H1 (cell line): ENCODE results near the gene TAF3. TPM values are rescaled to one million over a fixed set of nuclear protein-coding genes. Genes with fewer than 3 reads are reported as not detected.

ENCODE experiments used
- ASH2L ChIP-seq: fragments of 200-600, 300-600 bp; sonication (generic); IDR thresholded peaks from one replicate; pipeline ENCODE4 v1.7.1; 2017; ENCODE audit warnings: low read length
- BACH1 ChIP-seq: IDR thresholded peaks from 2 replicates; pipeline ENCODE4 v1.6.1; 2012; ENCODE audit warnings: low read length, improper control_type of control experiment
- BRCA1 ChIP-seq: IDR thresholded peaks from 2 replicates; pipeline ENCODE4 v1.6.1; 2012; ENCODE audit warnings: low read depth, low read length, improper control_type of control experiment
- CBX8 ChIP-seq: fragments of 300-800, 300-1000 bp; sonication (generic); IDR thresholded peaks from 2 replicates; pipeline ENCODE4 v1.7.1; 2016; ENCODE audit warnings: low read depth, low read length, borderline replicate concordance
- CHD2 ChIP-seq: IDR thresholded peaks from 2 replicates; pipeline ENCODE4 v1.6.1; 2012; ENCODE audit warnings: low read length, improper control_type of control experiment
- E2F6 ChIP-seq: IDR thresholded peaks from 2 replicates; pipeline ENCODE4 v1.6.1; 2012; ENCODE audit warnings: inconsistent platforms
- EGR1 ChIP-seq: IDR thresholded peaks from 2 replicates; pipeline ENCODE4 v1.6.1; 2011; ENCODE audit warnings: low read depth, low read length, borderline replicate concordance
- HDAC2 ChIP-seq, 2 experiments: fragments of 300-600 bp in 1 of 2; sonication (generic) in 1 of 2; IDR thresholded peaks; 2 replicates each; pipeline ENCODE4 v1.6.1; 2011 to 2012; ENCODE audit warnings: low read depth in 2 of 2, low read length in 2 of 2, mild to moderate bottlenecking in 2 of 2, moderate library complexity in 2 of 2, borderline replicate concordance in 1 of 2, inconsistent platforms in 1 of 2
- KDM4A ChIP-seq: IDR thresholded peaks from one replicate; pipeline ENCODE4 v1.7.1; 2012; ENCODE audit warnings: low read depth, mild to moderate bottlenecking, moderate library complexity, low read length, inconsistent platforms; ENCODE audit not compliant: severe bottlenecking
- PHF8 ChIP-seq: fragments of 200-600 bp; sonication (generic); conservative IDR thresholded peaks from 2 replicates; pipeline ENCODE4 v1.7.1; 2012; ENCODE audit warnings: low read depth, mild to moderate bottlenecking, inconsistent platforms, low read length, moderate library complexity
- POLR2AphosphoS5 ChIP-seq: IDR thresholded peaks from 2 replicates; pipeline ENCODE4 v1.6.1; 2011; ENCODE audit warnings: low read depth, low read length
- RBBP5 ChIP-seq: IDR thresholded peaks from 2 replicates; pipeline ENCODE4 v1.7.1; 2012; ENCODE audit warnings: low read depth, mild to moderate bottlenecking, inconsistent platforms, low read length, moderate library complexity, borderline replicate concordance
- RFX5 ChIP-seq: IDR thresholded peaks from 2 replicates; pipeline ENCODE4 v1.6.1; 2011; ENCODE audit warnings: low read depth, low read length, improper control_type of control experiment, borderline replicate concordance
- SAP30 ChIP-seq: fragments of 300-600 bp; sonication (generic); IDR thresholded peaks from 2 replicates; pipeline ENCODE4 v1.7.1; 2012; ENCODE audit warnings: low read length, moderate library complexity, mild to moderate bottlenecking, inconsistent platforms; ENCODE audit not compliant: insufficient read depth, insufficient replicate concordance
- SIN3A ChIP-seq, 2 experiments: IDR thresholded peaks in 1 of 2; conservative IDR thresholded peaks in 1 of 2; 2 replicates each; pipeline ENCODE4 v1.6.1; 2011 to 2012; ENCODE audit warnings: low read length in 2 of 2, improper control_type of control experiment in 1 of 2, low read depth in 1 of 2, mild to moderate bottlenecking in 1 of 2
- SP1 ChIP-seq: IDR thresholded peaks from 2 replicates; pipeline ENCODE4 v1.6.1; 2011; ENCODE audit warnings: low read depth, low read length
- SRF ChIP-seq: IDR thresholded peaks from 2 replicates; pipeline ENCODE4 v1.6.1; 2011; ENCODE audit warnings: mild to moderate bottlenecking, low read depth, low read length, moderate library complexity
- TAF1 ChIP-seq: IDR thresholded peaks from 2 replicates; pipeline ENCODE4 v1.6.1; 2011; ENCODE audit warnings: mild to moderate bottlenecking, low read depth, low read length
- TAF7 ChIP-seq: optimal IDR thresholded peaks from 2 replicates; pipeline ENCODE3; 2011; ENCODE audit warnings: low read depth, mild to moderate bottlenecking, inconsistent platforms, low read length, moderate library complexity, borderline replicate concordance
- TBP ChIP-seq: IDR thresholded peaks from 2 replicates; pipeline ENCODE4 v1.6.1; 2011; ENCODE audit warnings: low read depth, low read length, improper control_type of control experiment
- polyA plus RNA-seq, 7 experiments: library from polyadenylated mRNA; depleted of rRNA in 3 of 7; stranded (reverse) in 5 of 7; unstranded in 2 of 7; fragments of >200 nt in 5 of 7; fragments of 200-250 nt in 2 of 7; gene quantifications; 1 replicate in 5 of 7; 2 replicates in 1 of 7; 4 replicates in 1 of 7; pipeline versions ENCODE4 v1.2.1 to v1.2.3, GENCODE V29; 2011 to 2013; ENCODE audit warnings: missing spikeins in 2 of 7, mixed read lengths in 2 of 7
- total RNA-seq: library from RNA; stranded (reverse); fragmentation: NEBNext Ultra II Directional; extraction: Animal tissue kit (Norgen Biotek cat#: 25700); gene quantifications from 2 replicates; pipeline ENCODE4 v1.2.1, GENCODE V29; 2021
- TF ChIP-seq, protein P1 (sequence below): IDR thresholded peaks from 2 replicates; pipeline ENCODE4 v1.6.1; 2012; ENCODE audit warnings: inconsistent platforms

Gene TAF3
- total and polyA plus RNA-seq, 2 of the 8 experiments (the other 6 are each of a cell fraction or from before 2014, with no cell fraction given) = 1.5 to 11.2 TPM

DNA sequence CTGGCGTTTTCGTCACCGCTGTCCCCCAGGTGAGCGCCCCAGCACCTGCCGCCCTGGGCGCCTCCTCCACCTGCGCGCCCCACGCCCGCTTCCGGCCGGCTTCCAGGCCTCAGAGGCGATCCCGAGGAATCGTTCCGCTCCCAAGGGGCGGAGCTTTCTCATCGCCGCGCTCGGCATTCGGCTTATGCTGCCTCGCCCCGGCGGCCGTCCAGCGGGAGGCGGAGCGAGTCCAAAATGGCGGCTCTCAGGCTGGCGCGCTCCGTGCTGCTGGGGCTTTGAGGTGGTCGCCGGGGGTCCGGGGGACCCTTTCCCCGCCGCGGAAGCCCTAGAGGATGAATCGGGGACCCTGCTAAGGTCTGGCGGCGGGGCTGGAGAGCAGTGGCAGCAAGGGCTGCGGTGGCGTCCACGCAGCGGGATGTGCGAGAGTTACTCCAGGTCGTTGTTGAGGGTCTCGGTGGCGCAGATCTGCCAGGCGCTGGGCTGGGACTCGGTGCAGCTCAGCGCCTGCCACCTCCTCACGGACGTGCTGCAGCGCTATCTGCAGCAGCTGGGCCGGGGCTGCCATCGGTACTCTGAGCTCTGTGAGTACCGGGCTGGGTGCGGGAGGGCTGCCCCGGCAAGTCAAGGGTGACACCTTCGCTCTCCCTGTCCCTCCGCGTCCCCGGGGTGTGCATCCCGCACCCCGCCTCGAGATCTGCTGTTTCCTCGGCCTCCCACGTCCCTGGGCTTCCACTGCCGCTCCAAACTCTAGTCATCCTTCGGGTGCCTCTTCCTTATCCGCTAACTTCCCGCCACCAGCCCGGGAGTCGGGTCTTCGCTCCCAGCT is at the start of gene TAF3 (continued):
- peak; percentile 98 for TF ChIP-seq ASH2L
- TF ChIP-seq HDAC2 (IDR thresholded peaks at IDR 0.05; ENCODE audit: borderline replicate concordance in 1 of 2, low read depth in 2 of 2, low read length in 2 of 2) = 0 out of 4 replicates have a peak, but pooled peaks of 1 of the 2 experiments have one; percentile 5
- TF ChIP-seq EGR1 = 0 out of 2 replicates have a peak, but pooled peaks have one; percentile 17
- peak; percentile 69 for TF ChIP-seq E2F6
- TF ChIP-seq, protein P1, sequence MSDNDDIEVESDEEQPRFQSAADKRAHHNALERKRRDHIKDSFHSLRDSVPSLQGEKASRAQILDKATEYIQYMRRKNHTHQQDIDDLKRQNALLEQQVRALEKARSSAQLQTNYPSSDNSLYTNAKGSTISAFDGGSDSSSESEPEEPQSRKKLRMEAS = peak; percentile 85
- TF ChIP-seq CHD2 = no peak
- TF ChIP-seq BRCA1 = no peak
- peak; percentile 90 for TF ChIP-seq TAF7
- peak; percentile 63 to 92; a peak in 3 of 4 replicates for TF ChIP-seq SIN3A (conservative IDR thresholded peaks at IDR 0.05 in 1 of 2, IDR thresholded peaks at IDR 0.05 in 1 of 2; ENCODE audit: low read depth in 1 of 2, low read length in 2 of 2)
- no peak for TF ChIP-seq SAP30
- TF ChIP-seq BACH1 = 0 out of 2 replicates have a peak, but pooled peaks have one; percentile 7
- peak; percentile 97 for TF ChIP-seq SRF
- peak; percentile 97 for TF ChIP-seq PHF8
- no peak for TF ChIP-seq RFX5
- TF ChIP-seq SP1 = peak; percentile 54; the same call in 1 of the 2 replicates
- peak; percentile 89 for TF ChIP-seq TBP
- peak; percentile 78 for TF ChIP-seq POLR2AphosphoS5
- peak; percentile 99 for TF ChIP-seq RBBP5
- TF ChIP-seq KDM4A = peak; percentile 65
- no peak for TF ChIP-seq CBX8
- peak; percentile 99 for TF ChIP-seq TAF1
